ENCODE measurements around the gene ARHGAP8.
"Not testable (repeated sequence)": the region's sequence is repeated elsewhere in the genome, so short reads cannot be mapped to it uniquely, and the experiment has no call there.

ARHGAP8 gene

DNA sequence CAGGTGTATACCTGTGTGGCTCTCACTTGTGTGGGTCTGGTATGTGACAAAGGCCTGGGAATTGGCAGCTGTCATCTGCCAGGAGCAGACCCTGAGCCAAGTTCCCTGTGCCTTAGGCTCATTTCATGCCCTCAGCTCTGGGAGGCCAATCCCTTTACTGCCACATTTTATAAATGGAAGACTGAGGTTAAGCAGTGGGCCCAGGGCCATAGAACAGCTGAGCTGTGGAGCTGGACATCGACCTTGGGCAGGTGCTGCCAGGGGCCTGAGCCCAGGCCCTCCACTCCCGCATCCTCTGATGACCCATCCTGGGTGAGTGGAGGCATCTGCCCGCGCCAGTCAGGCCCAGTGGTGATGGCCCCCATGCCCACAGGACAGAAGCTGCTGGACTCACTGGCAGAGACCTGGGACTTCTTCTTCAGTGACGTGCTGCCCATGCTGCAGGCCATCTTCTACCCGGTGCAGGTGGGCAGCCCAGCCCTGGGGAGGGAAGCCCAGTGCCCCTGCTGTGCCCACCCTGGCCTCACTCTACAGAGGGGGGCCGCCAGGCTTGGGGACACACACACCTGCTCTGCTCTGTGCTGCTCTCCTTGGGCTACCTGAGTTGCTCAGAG, 20.9 kb upstream of the ARHGAP8 start:
- peaks cover 2% of the 10 kb centered on the region for H3K36me3 Mint-ChIP-seq
- H3K27ac Mint-ChIP-seq: no peak overlapping the region
- no peak for DNase-seq
- H3K4me1 Mint-ChIP-seq: no peaks in the 10 kb centered on the region
- H3K4me3 Mint-ChIP-seq: no peak overlapping the region
- CTCF ChIA-PET: interaction anchor here (1.9 to 2.1 kb wide), 2 partner anchors 33 to 34 kb away, joined by 5 to 7 read pairs; no protein-coding TSS in a partner anchor
- H3K27me3 Mint-ChIP-seq: no peaks in the 10 kb centered on the region
- peaks cover 6% of the 10 kb centered on the region for H3K9me3 Mint-ChIP-seq

DNA sequence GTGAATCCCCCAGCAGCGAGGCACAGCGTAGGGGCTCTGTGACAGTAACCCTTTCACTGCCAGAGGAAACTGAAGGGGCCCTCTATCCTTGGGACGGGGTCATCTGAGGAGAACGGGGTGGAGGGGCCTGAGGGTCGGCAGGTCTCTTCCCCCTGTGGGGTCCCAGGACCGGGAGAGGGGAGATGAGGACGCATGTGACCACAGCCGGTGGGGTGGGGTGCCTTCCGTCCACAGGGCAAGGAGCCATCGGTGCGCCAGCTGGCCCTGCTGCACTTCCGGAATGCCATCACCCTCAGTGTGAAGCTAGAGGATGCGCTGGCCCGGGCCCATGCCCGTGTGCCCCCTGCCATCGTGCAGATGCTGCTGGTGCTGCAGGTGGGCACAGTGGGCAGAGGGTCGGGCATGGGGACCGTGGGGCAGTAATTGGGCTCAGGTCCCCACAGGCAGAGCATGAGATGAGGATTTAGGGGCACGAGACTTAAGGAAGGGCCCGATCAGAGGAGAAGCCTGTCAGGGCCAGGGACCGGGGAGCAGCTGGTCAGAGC, 20.3 kb upstream of the ARHGAP8 start:
- no peak overlapping the region for H3K27ac Mint-ChIP-seq
- CTCF ChIA-PET: interaction anchor here (1.9 to 2.1 kb wide), 2 partner anchors 34 to 35 kb away, joined by 5 to 7 read pairs; no protein-coding TSS in a partner anchor

DNA sequence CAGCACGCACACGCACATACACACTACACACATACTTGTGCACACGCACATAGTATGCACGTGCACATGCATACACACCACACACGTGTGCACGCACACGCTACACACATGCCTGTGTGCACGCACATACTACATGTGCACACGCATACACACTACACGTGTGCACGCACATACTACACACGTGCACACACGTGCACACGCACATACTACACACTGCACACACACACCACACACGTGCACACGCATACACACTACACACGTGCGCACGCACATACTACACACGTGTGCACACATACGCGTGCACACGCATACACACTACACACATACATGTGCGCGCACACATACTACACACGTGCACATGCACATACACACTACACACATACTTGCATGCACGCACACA, 19.7 kb upstream of the ARHGAP8 start:
- CTCF ChIA-PET: interaction anchor here (0.9 to 1.9 kb wide), 2 partner anchors 34 to 48 kb away, joined by 4 to 5 read pairs; no protein-coding TSS in a partner anchor
- no peak for DNase-seq
- Mint-ChIP-seq H3K4me3 (no peak overlapping the region), H3K4me1 (no peaks in the 10 kb centered on the region), H3K27ac (no peak overlapping the region), H3K27me3 (no peaks in the 10 kb centered on the region), H3K9me3 (peaks cover 6% of the 10 kb centered on the region), H3K36me3 (peaks cover 2% of the 10 kb centered on the region)

More for the DNA sequence above, 20.3 kb upstream of the ARHGAP8 start:
- H3K4me1 Mint-ChIP-seq: no peaks in the 10 kb centered on the region
- H3K9me3 Mint-ChIP-seq: peaks cover 6% of the 10 kb centered on the region
- H3K27me3 Mint-ChIP-seq: no peaks in the 10 kb centered on the region
- DNase-seq: no peak
- H3K36me3 Mint-ChIP-seq: peaks cover 2% of the 10 kb centered on the region
- H3K4me3 Mint-ChIP-seq: no peak overlapping the region

DNA sequence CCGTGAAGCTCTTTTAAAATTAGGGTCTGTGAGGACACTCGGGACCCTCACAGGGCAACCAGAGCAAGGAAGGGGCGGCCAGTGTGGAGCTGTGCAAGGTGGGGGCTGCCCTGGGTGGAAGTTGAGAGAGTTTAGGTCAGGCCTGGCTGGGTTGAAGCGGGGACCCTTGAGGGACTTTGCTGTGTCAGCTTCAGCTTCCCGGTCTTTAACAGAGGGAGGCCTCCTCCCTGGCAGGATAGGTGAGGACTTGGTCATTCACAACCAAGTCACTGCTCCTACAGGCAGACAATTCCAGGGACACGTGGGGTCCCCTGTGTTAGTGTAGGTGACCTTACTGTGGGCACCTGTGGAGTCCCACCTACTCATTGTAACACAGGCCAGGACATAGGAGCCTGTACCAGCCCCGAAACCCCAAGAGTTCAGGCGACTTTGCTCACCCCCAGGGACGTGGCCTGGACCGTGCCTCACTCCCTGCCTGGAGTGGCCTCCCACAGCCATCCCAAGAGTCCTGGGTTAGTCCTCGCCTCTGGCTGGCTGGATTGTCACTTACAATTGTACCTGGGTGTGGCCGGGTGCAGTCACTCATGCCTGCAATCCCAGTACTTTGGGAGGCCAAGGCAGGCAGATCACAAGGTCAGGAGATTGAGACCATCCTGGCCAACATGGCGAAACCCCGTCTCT, 18.8 kb upstream of the ARHGAP8 start:
- no peaks in the 10 kb centered on the region for H3K27me3 Mint-ChIP-seq
- no peak overlapping the region for H3K27ac Mint-ChIP-seq
- peaks cover 6% of the 10 kb centered on the region for H3K9me3 Mint-ChIP-seq
- no peaks in the 10 kb centered on the region for H3K4me1 Mint-ChIP-seq
- CTCF ChIA-PET: interaction anchor here (0.6 to 2.0 kb wide), 5 partner anchors 35 to 145 kb away, joined by 3 to 28 read pairs (median 4); no protein-coding TSS in a partner anchor
- DNase-seq: no peak
- H3K4me3 Mint-ChIP-seq: no peak overlapping the region
- peaks cover 2% of the 10 kb centered on the region for H3K36me3 Mint-ChIP-seq

DNA sequence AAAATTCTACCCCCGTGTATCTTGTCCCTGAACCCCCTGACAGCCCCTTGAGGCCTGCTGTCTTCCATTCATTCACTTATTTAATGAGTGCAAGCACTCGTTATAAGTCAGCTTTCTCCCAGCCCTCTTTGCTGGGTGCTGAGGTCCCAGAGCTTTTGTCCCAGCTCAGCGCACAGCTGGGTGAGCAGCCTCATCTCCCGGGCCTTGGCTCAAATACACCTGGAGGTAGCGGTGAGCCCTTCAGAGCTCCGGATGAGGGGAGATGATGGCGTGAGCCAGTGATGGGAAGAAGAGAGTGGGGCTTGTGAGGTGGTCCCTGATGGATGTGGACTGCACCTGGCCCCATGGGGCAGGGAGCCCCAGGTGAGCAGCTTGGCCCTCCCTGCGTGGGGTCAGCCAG, 18.1 kb upstream of the ARHGAP8 start:
- no peak for DNase-seq
- H3K9me3 Mint-ChIP-seq: peaks cover 6% of the 10 kb centered on the region
- peaks cover 2% of the 10 kb centered on the region for H3K36me3 Mint-ChIP-seq
- no peak overlapping the region for H3K4me3 Mint-ChIP-seq
- no peaks in the 10 kb centered on the region for H3K27me3 Mint-ChIP-seq
- CTCF ChIA-PET: interaction anchor here (1.5 to 2.0 kb wide), 3 partner anchors 38 to 52 kb away, joined by 3 to 28 read pairs (median 4); no protein-coding TSS in a partner anchor
- H3K27ac Mint-ChIP-seq: no peak overlapping the region
- H3K4me1 Mint-ChIP-seq: no peaks in the 10 kb centered on the region

DNA sequence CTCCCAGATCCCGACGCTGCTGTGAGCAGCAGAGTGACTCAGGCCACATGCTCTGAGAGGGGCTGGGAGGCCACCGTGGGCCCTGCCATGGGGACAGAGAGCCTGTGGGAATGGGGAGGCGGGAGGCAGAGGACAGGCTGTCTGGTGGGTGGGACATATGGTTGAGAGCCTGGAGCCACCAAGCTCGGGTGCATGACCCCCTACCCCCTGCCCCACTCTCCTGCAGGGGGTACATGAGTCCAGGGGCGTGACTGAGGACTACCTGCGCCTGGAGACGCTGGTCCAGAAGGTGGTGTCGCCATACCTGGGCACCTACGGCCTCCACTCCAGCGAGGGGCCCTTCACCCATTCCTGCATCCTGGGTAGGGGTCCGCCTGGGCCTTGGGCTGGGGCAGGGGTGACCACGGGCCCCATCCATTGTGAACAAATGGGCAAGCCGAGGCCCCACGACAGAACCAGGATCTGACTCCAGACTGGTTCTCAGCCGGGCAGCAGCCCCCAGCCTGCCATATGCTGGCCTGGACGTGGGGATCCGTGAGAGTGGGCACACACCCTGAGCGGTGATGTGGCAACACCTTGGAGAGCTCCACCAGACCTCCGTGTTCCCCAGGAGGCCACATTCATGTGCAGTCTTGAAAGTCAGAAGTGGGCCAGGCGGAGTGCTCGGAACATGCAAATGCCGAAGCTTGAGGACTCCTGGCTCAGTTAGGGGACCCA, 17.4 kb upstream of the ARHGAP8 start:
- CTCF ChIA-PET: interaction anchor here (1.1 to 2.0 kb wide), 5 partner anchors 14 to 46 kb away, joined by 3 to 28 read pairs (median 4); no protein-coding TSS in a partner anchor
- Mint-ChIP-seq H3K27ac (no peak overlapping the region), H3K4me1 (no peaks in the 10 kb centered on the region), H3K4me3 (no peak overlapping the region), H3K9me3 (peaks cover 6% of the 10 kb centered on the region), H3K36me3 (peaks cover 2% of the 10 kb centered on the region), H3K27me3 (no peaks in the 10 kb centered on the region)
- no peak for DNase-seq

DNA sequence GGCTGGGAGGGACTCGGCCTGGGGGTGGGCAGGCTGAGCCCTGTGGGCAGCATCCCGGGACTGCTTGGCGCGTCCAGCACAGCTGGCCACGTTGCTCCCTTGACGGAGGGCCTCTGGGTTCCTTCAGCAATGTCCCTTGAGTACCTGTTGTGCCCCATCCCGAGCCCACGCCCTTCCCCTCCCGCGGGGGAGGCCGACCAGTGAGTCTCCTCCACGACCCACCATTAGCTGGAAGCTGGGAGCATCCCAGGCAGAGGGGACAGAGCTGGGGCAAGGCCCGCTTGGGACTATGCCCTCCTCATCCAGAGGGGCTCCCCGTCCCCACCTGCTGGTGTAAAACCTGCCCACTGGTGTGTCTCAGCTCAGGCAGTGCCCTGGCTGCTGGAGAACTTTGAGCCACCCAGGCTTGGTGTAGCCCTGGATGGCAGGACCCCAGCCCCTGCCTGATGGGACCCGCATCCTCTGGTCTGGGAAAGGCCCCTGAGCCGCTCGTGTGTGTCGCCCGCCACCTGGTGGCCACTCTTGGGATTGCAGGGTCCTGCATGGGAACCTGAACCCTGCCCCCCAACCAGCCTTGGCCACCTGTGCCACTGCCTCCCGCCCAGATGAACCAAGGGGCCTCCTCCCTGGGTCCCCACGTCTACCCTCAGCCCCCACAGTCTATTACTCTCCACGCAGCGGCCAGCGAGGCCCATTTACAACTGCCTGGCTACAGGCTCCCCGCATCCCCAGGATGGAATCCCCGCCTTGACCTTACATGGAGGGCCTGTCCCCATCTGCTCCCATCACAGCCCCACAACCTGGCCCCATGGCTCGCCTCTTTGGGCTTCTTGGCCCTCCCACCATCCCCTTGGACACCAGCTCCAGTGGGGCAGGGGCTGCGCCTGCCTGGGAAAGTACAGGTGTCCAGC, 16.6 kb upstream of the ARHGAP8 start:
- Mint-ChIP-seq H3K27ac (no peak overlapping the region), H3K36me3 (peaks cover 2% of the 10 kb centered on the region), H3K9me3 (peaks cover 6% of the 10 kb centered on the region), H3K4me3 (no peak overlapping the region), H3K27me3 (no peaks in the 10 kb centered on the region), H3K4me1 (no peaks in the 10 kb centered on the region)
- DNase-seq: peak; percentile 87
- CTCF ChIA-PET: interaction anchor here (0.5 to 2.0 kb wide), 8 partner anchors 15 to 86 kb away, joined by 3 to 28 read pairs (median 4); no protein-coding TSS in a partner anchor

DNA sequence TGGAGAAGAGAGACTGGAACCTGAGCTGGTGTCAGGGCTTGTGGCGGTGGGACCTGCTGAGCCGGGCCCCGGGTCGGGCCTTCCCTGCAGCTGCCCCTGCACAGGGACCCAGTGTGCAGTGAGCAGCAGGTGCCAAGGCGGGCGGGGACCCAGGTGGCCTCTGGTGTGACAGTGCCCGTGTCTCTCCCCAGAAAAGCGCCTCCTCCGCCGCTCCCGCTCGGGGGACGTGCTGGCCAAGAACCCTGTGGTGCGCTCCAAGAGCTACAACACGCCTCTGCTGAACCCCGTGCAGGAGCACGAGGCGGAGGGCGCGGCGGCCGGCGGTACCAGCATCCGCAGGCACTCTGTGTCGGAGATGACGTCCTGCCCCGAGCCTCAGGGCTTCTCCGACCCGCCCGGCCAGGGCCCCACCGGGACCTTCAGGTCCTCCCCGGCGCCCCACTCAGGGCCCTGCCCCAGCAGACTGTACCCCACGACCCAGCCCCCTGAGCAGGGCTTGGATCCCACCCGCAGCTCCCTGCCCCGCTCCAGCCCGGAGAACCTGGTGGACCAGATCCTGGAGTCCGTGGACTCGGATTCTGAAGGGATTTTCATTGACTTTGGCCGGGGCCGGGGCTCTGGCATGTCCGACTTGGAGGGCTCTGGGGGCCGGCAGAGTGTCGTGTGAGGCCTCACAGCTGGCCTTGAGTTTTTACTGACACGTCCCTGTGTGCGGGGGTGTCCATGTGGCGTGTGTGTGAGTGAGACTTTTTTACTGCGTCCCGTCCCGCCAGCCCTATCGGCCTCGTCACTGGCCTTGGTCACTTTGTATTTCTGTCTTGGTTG, 15.6 kb upstream of the ARHGAP8 start:
- DNase-seq: no peak
- Mint-ChIP-seq H3K4me1 (no peaks in the 10 kb centered on the region), H3K9me3 (peaks cover 6% of the 10 kb centered on the region), H3K4me3 (no peak overlapping the region), H3K27ac (no peak overlapping the region), H3K36me3 (peaks cover 2% of the 10 kb centered on the region), H3K27me3 (no peaks in the 10 kb centered on the region)
- CTCF ChIA-PET: interaction anchor here (0.5 to 1.8 kb wide), 4 partner anchors 37 to 85 kb away, joined by 3 to 7 read pairs (median 5); no protein-coding TSS in a partner anchor

DNA sequence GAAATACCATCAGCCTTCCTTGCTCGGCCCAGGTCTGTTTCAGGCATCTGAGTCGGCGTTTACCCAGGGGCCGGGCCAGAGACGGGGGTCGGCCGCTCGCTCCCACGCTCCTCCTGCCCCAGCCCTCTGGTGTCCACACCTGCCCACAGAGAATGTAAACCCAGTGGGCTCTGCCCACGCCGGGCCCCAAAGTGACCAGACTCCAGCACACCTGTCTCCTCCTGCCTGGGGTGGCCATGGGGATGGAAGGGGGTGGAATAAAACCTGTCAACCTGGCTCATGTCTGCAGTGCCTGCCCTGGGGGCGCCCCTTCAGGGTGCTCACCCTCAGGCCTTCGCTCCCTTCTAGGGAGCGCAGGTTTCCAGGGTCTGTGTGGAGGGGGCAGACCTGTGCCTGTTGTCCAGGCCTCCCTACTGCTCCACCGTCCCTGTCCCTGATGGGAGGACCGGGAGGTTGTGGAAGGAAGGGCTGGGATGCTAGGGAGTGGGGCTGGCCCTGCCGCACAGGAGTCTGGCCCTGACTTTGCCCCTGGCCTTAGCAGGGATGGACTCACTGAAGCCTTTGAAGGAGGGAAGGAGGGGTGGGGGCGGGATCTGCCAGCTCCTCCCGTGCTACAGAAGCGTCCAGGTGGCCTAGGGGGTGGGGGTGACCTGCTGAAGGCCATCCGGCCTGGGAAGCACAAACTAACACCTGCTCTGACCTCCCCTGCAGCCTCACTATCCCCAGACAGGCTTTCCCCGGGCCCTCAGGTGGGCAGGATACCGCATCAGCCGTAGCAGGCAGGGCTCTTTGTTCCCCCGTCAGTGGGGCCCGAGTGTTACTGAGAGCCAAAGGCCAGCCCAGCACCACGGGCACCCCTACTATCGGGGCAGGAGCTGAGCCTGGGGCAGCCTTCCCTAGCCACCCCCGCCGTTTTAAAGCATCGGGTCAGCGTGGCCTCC, 14.7 kb upstream of the ARHGAP8 start:
- CTCF ChIA-PET: interaction anchor here (0.5 to 1.3 kb wide), 3 partner anchors 53 to 92 kb away, joined by 3 to 7 read pairs (median 6); no protein-coding TSS in a partner anchor
- Mint-ChIP-seq H3K36me3 (no peaks in the 10 kb centered on the region), H3K4me1 (no peaks in the 10 kb centered on the region), H3K27me3 (no peaks in the 10 kb centered on the region), H3K4me3 (no peak overlapping the region), H3K9me3 (peaks cover 2% of the 10 kb centered on the region), H3K27ac (no peak overlapping the region)
- DNase-seq: no peak

DNA sequence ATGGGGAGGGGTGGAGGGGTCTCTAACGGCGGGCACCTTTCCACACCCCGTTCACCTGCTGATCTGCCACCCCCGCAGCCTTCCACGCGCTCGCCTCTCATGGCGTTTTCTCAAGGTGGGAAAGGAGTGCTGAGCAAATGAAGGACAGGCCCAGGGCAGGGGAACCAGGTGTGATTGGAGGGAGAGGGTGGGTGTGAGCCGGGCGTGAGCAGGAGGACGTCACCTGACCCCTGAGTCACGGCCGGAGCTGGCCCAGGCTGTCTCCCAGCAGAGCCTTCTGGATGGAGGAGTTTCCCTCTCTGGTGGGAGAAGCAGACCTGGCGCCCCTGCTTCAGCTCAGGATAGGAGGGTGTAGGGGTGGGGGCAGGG, 14.0 kb upstream of the ARHGAP8 start:
- Mint-ChIP-seq H3K27ac (no peak overlapping the region), H3K36me3 (no peaks in the 10 kb centered on the region), H3K9me3 (no peaks in the 10 kb centered on the region), H3K27me3 (peaks cover 5% of the 10 kb centered on the region), H3K4me1 (no peaks in the 10 kb centered on the region), H3K4me3 (no peak overlapping the region)
- CTCF ChIA-PET: interaction anchor here (1.2 kb wide), 1 partner anchor 53 kb away, joined by 7 read pairs; no protein-coding TSS in a partner anchor
- DNase-seq: no peak

DNA sequence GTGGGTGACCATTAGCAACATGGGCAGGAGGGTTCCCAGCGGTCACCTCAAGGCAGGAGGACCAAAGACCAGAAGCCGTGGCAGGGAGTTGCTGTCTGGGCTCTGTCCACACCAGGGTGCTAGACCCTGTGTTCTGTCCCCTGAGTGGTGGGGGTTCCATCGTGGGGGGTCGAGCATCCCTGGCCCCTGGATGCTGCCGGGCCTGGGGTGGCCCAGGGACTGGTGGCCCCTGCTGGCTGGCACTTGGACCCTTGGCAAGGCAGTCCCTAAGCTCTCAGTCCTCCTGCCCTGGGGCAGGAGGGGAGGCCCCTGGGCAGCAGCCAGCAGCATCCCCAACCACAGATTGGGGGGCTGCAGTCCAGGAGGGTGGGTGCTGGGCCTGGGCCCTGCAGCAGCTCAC, 13.4 kb upstream of the ARHGAP8 start:
- Mint-ChIP-seq H3K27me3 (peaks cover 6% of the 10 kb centered on the region), H3K27ac (no peak overlapping the region), H3K36me3 (no peaks in the 10 kb centered on the region), H3K4me3 (no peak overlapping the region), H3K9me3 (no peaks in the 10 kb centered on the region), H3K4me1 (no peaks in the 10 kb centered on the region)
- CTCF ChIA-PET: interaction anchor here (1.2 kb wide), 1 partner anchor 54 kb away, joined by 7 read pairs; no protein-coding TSS in a partner anchor
- no peak for DNase-seq

DNA sequence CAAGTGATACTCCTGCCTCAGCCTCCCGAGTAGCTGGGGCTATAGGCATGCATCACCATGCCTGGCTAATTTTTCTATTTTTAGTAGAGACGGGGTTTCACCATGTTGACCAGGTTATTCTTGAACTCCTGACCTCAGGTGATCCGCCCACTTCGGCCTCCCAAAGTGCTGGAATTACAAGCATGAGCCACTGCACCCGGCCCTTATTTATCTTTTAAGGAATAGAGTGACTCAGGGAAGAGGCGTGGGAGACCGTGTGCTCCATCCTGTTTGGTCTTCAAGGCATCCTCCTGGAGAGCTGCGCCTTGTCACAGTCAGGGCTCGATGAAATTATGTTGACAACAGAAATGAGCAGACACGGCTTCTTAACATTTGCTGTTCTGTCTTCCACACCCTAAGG, 12.7 kb upstream of the ARHGAP8 start:
- H3K4me3 Mint-ChIP-seq, H3K4me1 Mint-ChIP-seq, H3K27ac Mint-ChIP-seq, H3K27me3 Mint-ChIP-seq, H3K36me3 Mint-ChIP-seq, H3K9me3 Mint-ChIP-seq, DNase-seq, CTCF ChIA-PET: not testable (repeated sequence)

All from activated naive CD4-positive, alpha-beta T cell treated with anti-CD3 and anti-CD28 coated beads, Interleukin-2, amount 10 ng/mL, durations not matched to agents 7 days and 5 days (primary cell).